Inflammatory macrophage treated with lipopolysaccharide for 1 hour (primary cell): ENCODE results near the gene GNB4.

Experiments
- DNase-seq, 2 donors: peaks; one replicate each; pipeline ENCODE4 v3.0.0-alpha.2; 2020 to 2022

Gene GNB4

DNA sequence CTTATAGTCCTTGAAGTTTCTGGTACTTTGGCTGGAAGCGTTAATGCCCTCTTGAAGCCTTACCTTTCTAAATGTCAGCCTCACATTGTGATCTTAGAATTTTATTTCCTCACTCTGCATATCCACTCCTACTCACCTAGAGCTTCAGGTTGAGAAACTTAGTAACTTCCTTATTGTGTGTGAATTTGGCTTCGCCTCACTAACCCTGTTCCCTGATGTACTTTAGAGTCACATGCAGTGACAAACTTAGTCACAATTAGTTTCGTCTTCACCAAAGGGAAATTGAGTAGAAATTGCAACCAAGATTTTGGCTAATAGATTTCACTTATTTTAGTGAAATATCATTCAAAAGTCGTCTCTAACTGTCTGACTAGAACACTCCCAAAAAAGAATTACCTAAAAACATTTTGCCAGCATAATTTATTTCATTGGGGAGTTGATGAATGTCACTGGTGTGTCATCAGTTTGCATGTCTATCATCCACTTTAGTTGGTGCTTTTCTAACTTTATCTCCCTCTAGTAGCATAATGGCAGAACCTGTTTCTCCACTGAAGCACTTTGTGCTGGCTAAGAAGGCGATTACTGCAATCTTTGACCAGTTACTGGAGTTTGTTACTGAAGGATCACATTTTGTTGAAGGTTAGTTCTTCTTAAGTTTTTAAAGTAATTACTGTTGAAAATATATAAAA lies 102.8 kb downstream of the GNB4 start:
- peak; percentile 70 to 83 for DNase-seq

- DNase-seq, result peak; percentile 91 to 93
These were observed 103.7 kb downstream of the GNB4 start, which contains the start of gene MFN1 for GRCh38 chr3:179347345-179348194. MFN1 (plus strand) TSS chr3:179347709; CDS start chr3:179348852, 1,143 bp downstream.
